ENCODE measurements around the gene GABRG3.

GABRG3 gene

DNA sequence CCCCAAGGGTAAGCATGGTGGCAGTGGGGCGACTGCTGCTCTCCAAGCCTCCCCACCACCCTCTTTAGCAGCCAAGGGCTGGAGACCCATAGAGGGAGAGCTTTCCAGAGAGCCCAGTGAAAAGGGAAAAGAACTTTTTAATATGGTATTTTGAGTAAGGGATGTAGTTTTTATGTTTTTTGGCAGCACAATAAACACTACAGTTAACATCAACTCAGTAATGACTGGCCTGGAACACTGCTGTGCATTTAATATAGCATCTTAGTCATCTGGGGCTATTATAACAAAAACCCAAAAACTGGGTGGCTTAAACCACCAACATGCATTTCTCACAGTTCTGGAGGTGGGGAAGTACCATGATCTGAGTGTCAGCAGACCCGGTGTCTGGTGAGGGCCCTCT lies 495.8 kb downstream of the GABRG3 start:
- DNase-seq (ENCODE audit: low read depth): no peak

DNA sequence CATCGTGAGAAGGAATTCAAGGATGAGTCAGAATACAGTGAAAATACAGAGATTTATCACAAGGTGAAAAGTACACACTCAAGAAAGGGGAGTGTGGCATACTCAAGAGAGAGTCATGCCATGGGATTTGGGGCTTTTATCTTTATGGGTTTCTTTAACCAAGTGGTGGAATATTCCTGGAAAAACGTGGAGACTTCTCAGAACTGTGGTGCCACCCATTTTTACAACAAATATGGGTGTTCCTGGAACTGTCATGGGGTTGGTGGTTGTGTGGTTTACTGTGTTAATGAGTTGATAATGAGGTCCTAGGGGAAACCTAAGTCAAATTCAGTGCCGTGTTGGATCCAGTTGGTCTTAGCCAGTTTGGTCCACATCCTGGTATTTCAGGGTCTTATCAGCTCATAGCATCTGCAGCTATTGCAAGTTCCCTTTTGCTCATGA lies 497.2 kb downstream of the GABRG3 start:
- DNase-seq (ENCODE audit: low read depth): no peak

DNA sequence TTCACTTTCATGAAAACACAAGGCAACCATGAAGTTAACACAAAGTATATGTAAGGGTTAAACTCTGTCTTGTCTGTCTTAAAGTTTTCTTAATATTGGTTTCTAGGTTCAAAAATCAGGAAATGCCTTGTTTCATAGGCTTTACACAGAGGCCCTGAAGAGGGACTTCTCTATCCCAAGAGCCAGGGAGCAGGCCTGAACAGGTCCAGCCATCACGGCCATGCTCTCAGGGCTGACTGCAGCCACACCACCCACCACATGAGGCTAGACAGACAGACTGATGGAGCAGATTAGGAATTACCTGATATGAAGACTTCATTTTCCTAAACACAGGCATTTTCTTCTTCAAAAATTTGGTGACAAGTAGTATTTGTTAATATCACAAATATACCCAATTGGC lies 502.9 kb downstream of the GABRG3 start:
- DNase-seq (ENCODE audit: low read depth): no peak

DNA sequence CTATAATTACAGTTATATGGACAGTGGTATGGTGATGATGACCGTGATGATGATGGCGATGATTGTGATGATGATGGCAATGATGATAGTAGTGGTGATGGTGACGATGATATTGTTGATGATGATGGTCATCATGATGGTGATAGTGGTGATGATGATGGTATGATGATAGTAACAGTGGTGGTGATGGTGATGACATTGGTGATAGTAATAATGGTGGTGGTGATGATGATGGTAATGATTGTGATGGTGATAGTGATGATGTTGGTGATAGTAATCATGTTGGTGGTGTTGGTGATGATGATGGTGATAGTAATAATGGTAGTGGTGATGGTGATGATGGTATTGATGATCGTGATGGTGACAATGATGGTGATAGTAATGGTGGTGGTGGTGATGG lies 504.4 kb downstream of the GABRG3 start:
- DNase-seq (ENCODE audit: low read depth): no peak

DNA sequence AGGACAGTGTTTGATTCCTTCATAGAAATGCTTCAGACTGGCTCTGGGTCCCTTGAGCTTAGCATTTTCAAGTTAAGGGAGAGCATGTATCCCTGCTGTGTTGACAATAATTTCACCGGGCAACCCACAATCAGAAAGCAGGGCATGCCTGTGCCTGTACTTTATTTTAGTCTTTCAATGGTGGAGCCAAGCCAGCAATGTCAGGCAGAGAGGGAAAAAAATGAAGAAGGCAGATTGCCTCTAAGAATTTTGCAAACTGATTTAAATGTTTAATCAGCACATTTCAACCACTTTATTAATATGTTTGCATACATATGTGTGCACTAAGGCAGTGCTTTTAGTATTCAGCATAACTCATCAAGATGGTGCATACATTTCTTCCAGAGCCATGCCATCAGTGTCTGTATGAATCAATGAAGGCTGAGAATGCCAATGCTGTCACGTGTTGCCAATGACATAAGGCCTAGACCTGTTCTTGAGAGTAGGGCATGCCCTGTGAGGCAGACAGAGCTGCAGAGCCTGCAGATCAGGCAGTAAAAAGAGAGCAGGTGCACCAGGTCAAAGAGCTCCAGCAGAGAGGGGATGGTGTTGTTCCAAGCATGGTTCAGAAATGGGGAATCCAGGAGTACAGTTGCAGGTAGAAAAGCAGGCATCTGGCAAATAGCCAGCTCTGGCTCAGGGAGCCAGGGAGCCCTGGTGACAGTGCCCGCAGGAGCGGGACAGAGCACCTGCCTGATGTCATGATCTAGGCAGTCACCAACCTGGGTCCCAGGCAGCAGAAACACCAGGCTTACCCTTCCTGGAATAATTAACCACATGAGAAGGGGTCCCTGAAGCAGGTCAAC lies 508.5 kb downstream of the GABRG3 start:
- no peak for DNase-seq (ENCODE audit: low read depth)

DNA sequence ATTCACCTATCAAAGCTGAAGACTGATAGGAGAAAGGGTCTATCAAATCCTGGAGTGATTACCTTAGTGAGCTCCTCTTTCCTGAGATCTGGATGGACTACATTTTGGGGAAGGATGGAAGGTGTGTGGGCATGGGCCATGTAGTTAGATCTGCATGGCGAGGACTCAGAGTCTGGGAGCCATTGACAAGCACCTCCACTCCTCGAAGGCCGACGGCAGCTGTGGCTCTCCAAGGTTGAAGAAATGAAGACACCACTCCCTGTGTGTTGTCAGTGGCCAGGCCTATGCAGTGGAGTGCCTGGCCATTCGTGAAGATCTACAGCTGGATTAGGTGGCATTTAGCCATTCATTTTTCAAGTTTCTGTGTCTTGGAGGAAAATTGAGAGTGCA lies 509.2 kb downstream of the GABRG3 start:
- no peak for DNase-seq (ENCODE audit: low read depth)

DNA sequence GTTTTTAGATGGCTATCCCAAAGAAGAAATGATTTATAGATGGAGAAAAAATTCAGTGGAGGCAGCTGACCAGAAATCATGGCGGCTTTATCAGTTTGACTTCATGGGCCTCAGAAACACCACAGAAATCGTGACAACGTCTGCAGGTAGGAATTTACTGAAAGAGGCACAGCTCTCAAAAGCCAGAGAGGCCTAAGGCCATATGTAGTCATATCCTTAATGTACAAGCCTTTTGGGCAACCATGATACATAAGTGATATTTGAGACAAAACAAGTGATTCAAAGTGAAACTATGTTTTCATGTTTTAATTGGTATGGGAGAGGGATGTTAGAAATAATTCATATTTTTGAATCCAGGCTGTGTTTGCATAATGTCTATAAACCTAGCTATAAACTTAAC lies 509.7 kb downstream of the GABRG3 start:
- no peak for DNase-seq (ENCODE audit: low read depth)

DNA sequence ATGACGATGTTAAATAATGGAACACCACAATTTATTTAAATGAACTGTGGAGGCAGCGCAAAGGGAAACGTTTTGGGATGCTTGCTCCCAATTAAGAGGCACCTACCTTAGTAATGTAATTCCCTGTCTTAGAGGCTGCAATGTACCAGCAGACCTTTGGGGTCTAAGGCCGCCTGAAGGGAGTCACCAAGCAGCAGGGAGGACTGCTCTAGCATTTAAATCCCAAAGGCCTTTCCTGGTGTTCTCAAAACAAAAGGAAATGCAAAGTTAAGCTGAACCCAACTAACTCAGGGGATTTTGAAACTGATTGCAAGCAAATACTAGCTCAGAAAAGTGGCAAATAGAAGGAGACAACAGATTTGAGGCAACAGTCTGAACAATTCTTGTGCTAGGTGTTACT lies 510.8 kb downstream of the GABRG3 start:
- no peak for DNase-seq (ENCODE audit: low read depth)

DNA sequence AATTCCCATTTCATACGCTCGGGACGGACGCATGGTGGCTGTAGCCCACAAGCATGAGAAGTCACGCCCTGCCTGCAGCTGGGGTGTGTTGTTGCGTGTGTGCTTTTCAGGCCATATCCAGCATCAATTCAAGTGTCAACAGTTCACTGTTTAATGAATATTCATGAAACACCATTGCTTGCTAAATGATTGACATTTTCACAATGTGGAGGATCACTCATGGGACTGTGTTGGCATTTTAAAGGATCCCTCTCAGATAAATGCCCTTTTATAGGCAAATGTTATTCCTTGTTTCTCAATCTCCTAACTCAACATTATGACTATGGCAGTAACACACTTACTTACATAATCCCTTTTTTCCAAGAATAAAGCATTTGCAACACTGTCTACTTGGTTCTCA lies 511.3 kb downstream of the GABRG3 start:
- no peak for DNase-seq (ENCODE audit: low read depth)

DNA sequence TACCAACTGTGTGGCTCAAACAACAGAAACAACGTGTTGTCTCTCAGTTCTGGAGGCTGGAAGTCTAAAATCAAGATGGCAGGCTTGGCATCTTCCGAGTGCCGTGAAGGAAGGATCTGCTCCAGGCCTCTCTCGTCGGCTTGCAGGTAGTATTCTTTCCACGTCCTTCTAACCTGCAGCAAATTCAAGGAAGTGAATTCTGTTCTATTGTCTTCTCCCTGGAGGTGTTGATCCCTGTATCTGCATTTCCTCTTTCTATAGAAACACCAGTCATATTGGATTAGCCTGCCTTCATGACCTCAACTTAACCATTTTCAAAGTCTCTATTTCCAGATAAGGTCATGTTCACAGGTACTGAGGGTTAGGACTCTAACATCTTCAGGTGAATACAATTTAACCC lies 512.1 kb downstream of the GABRG3 start:
- DNase-seq (ENCODE audit: low read depth): no peak

DNA sequence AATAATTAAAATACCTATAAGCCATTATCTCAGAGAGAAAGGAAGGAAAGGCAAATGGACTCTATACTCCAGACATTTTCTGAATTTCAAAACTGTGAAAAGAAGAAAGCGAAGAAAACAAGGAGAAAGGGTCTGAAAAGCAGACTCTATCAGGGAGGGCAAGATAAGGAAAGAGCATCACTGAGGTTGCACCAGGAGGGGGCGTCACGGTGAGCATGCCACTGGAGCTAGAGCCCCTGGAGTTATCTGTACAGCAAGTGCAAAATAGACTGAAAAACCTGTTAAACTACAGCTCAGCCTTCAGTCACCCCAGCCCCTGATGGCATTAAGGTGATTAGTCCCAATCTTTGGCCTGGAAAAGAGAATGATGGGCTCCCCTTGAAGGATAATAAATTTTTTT lies 514.3 kb downstream of the GABRG3 start:
- no peak for DNase-seq (ENCODE audit: low read depth)

DNA sequence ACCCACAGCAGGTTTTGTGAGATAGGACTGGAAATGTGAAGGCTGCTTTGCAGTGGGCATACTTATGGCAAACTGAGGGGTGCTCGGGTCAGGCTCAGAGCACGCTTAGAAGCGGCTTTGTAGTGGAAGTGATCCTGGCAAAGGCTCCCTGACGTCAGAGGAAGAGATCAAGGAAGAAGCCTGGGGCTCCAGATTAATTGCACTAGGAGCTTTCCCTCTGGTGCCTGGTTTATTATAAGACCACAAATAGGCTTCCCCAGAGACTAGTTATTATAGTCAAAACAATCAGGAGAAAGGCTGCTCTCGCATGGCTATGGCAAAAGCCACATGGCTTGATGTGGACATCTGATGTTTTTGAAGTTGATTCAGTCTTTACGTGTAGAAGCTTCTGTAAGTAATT lies 515.1 kb downstream of the GABRG3 start:
- no peak for DNase-seq (ENCODE audit: low read depth)

DNA sequence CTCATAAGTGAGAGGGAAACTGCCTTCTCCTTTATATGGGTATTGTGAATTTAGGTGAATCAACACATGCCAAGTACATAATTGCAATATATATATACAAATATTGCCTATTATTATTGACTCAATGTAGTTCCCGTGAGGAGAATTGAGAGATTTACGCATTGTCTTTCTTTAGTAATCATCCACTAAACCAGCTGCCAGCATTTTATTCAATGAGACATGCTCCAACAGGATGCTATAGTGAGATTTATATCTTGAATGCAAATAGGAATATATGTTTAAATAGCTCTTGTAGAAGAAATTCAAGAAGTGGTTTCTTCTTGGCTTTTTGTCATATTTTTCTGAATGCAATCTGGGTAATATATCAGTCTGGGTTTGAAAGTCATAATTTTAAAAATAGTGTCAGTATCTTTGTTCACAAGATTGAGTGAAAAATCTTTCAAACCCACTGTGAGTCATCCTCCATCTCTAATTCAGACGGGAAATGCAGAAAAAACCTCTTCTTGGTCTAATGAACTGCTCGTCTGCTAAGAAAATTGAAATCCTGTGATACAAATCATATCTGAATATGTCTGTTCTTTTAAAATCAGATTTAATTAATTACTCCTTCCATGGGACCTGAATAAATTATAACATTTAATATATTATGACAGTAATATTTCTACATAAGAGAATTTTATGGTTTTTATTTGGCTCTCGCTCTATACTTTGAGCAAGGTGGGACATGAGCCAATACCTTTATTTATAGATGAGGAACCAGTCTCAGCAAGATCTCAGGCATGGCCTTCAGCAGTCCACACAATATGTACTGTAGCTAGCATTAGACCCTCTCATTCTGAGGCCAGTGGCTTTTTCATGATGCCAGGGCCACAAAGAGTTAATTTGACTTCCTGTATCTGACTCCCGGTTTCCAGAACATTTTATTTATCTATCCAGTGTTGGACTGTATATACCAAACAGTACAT lies 516.0 kb downstream of the GABRG3 start:
- DNase-seq (ENCODE audit: low read depth): no peak

DNA sequence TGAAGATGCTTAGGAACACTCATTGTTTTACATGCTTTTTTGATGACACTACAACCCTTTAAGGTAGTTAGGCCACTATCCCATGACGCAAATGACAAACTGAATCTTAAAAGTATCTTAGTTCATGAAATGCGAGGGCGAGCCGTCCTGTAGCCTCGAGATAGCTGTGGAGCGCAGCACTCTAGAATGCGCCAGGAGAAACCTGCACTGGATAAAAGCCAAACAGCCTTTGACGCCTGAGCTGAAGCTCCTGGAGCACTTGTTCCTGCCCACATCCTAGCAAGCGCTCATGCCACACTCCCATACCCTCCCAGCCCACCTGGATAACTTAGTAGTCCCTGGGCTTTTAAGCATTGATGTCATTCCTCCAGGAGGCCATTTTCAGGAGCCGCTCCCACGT lies 516.9 kb downstream of the GABRG3 start:
- DNase-seq (ENCODE audit: low read depth): no peak

DNA sequence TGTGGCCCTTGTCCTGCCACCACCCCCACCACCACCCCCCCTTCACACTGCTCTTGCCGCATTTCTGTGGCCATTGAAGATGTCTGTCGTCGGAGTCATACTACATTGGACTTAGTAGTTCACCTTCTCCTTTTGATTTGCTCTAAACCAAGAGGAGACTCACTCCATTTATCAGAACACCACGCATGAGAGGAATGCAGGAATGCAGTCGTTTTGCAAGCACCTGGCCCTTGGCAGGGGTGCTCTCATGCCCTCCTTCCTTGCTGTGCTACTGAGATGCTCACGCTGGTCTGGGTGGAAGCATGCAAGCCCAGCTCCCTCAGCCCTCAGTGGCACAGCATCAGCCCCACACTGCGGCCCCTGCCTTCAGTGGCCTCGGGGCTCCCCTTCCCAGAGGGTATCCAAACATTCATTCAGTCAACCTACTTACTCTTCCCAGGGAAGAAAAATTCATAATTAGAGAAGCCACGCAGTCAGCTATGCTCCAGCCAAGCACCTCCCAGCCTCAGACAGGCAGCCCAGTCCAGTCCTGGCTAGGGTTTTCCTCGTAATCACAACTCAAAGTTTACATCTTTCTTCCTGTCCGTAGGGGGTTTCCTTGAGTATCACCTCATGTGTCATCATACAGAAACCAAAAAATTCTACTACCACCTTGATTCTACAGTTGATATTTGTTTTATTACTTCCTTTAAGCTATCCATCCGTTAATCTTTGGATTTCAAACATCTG lies 520.0 kb downstream of the GABRG3 start:
- DNase-seq (ENCODE audit: low read depth): peak; percentile 4

DNA sequence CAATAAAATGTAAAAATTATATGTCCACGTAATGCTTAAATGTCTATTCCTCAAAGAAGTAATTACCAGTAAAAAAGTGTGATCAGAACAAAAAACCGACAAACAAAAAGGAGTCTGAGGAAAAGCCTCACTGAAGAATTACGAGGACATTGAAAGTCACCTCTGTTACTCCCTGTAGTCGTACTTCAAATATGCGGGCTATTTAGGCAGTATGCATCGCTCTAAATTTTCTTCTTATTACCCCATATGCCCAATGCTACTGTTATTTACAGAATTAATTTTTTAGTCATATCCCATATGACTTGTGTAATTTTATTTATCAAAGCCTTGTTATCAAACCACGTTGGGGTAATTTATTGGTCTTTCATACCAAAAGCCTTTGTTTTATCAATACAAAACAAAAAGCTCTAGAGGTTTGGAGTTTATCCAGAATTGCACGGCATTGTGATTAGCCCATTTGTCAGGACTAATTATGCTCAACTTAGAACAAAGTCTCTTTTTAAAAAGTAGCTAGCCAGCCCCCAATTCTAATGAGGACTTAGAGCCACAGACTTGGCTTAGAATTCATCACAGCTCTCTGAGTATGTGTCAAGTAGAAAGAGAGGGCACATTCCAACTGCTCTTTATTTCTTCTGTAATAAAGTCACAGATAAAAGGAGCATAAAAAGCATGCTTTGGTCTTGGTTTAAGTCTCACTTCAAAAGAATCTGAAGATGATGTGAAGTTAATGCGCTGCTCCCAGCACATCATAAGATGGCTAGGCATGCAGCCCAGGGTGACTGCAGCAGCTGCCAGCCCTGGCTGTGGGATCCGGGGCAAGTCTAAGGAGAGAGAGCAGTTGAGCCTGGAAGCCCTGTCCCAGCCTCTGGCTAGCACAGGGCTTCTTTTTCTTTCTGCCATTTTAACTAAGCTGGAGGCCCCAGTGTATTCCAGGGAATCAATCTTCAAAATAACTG lies 521.0 kb downstream of the GABRG3 start:
- peak; percentile 19 for DNase-seq (ENCODE audit: low read depth)

DNA sequence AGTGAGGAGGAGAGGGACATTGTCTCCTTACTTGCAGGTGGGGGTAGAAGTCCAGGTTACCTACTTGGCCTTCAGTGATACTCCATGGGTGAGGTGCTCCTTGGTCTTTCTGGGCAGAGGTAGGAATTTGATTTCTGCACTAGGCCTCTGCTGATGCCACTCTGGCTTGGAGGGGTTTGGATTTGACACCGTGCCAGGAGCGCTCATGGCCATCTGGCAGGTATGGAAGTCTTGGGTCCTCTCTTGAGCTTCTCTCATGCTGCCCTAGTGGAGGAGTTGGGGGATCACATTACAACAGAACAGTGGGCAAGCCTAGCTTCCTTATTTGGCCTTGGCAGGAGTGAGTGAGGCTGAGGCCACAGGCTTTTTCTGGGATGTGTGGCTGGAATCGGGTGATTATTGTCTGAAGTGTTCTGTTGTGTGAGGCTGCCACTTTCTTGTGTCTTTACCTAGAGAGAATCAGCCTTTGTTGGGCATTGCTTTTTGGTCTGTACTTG lies 525.0 kb downstream of the GABRG3 start:
- DNase-seq (ENCODE audit: low read depth): no peak

DNA sequence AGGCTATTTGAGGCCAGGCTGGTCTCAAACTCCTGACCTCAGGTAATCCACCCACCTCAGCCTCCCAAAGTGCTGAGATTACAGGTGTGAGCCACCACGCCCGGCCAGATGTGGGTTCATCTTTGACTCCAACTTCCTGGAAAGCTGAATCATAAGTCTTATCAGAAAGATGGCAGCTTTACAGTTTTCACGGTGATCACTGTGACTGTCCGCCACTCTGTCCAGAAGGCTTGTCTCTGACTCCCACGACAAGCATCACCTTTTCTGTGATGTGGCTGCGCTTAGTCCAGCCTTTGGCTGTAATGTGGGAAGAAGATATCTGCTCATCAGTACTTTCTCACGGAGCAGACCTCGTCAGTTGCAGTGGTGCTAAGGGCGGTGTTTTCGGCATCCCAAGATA lies 527.7 kb downstream of the GABRG3 start:
- DNase-seq (ENCODE audit: low read depth): no peak

DNA sequence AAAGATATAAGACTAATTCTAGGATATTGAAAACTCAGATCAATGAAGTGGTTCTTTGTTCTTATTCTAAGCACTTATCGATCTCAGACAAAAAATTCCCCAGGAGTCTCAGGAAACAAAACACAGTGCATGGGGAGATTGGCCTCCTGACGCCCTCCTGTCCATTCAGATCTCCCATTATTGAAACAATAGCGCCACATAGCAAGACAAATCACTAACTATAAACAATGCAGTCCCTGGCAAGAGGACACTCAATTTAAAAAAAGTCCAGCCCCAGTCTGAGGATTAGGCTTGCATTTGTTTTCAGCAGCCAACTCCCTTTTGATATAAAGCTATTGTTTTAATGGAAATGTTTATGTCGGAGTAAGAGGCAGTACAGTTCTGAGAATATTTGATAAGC lies 528.2 kb downstream of the GABRG3 start:
- no peak for DNase-seq (ENCODE audit: low read depth)

DNA sequence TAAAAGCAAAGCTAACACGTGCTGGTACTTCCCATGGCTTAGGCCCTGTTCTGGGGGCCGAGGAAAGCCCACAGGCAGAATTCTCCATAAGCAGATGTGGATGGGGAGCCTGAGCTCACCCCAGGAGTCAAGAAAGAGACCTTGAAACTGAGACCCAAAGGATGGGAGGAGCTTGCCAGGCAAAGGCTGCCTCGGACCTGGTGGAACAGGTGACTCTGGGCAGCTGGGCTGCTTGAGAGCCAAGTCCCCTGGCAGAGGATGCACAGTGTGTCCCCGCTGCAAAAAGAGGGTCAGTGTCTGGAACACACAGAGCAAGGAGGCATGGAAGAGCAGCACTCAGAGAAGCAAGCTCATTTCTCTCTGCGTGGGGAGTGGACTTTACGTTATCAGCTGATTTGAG lies 528.7 kb downstream of the GABRG3 start:
- no peak for DNase-seq (ENCODE audit: low read depth)

DNA sequence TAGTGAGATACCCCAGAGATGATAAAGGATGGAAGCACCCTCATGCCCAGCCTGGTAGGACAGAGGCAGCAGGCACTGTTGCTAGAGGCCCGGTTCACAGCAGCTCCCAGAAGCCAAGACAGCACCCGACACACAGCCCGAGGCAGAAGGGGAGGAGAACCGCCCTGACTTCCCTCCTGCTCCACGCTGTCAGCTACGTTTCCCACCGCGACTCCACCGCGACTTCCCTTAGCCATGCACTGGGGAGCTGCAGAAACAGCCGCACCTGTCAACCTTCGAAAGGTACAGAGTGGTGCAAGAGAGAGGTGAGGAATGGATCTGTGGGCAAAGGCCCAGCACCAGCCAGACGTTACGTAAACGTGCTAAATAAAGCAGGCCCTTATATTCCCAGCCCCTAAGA lies 529.2 kb downstream of the GABRG3 start:
- no peak for DNase-seq (ENCODE audit: low read depth)

All from iris pigment epithelial cell (primary cell).